IgD-negative memory B cell (primary cell): Measurements from ENCODE around the gene STEAP1. TPM values are rescaled to one million over a fixed set of nuclear protein-coding genes. Genes with fewer than 3 reads are reported as not detected.

Experiments used
- H3K27ac Mint-ChIP-seq, 3 donors: one replicate each; pipeline ENCODE4 v1.8.0; 2020 to 2022; ENCODE audit warnings: mild to moderate bottlenecking in 3 of 3, mixed read lengths in 3 of 3, moderate library complexity in 1 of 3
- H3K27me3 Mint-ChIP-seq: one replicate; pipeline ENCODE4 v1.8.0; 2021; ENCODE audit warnings: mixed read lengths
- H3K36me3 Mint-ChIP-seq: one replicate; pipeline ENCODE4 v1.8.0; 2020; ENCODE audit warnings: mild to moderate bottlenecking, mixed read lengths
- H3K4me1 Mint-ChIP-seq, 3 donors: one replicate each; pipeline ENCODE4 v1.8.0; 2020 to 2022; ENCODE audit warnings: mixed read lengths in 3 of 3, mild to moderate bottlenecking in 1 of 3
- H3K4me3 Mint-ChIP-seq, 4 donors: one replicate each; pipeline ENCODE4 v1.8.0; 2020 to 2022; ENCODE audit warnings: mild to moderate bottlenecking in 4 of 4, mixed read lengths in 4 of 4, moderate library complexity in 3 of 4
- H3K9me3 Mint-ChIP-seq, 3 donors: one replicate each; pipeline ENCODE4 v1.8.0; 2020 to 2021; ENCODE audit warnings: mixed read lengths in 3 of 3, mild to moderate bottlenecking in 1 of 3
- polyA plus RNA-seq: library from polyadenylated mRNA; unstranded; fragments of 300-500 nt; fragmentation: Illumina TruSeq; gene quantifications from one replicate; pipeline ENCODE4 v1.2.3, GENCODE V29; 2021

Gene STEAP1
- polyA plus RNA-seq, 1 donor from 2014 or later: not detected

DNA sequence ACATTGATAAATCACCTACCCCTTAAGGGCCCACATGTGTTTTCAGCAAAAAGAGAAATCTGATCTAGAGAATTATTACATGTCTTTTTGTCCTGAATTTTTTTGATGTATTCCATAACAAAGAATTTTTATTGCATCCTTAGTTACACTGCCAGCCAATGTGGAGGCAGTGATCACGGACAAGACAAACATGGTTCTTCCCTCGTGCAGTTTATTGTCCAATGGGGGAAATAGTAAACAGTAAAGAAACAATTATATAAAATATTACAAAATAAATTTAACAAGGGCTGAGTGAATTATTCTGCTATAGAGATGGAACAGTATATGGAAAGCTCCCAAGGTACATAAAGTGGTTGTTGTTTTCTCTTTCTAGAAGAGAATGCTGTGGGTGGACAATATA, 59.3 kb downstream of the STEAP1 start:
- Mint-ChIP-seq H3K4me1 (peaks cover 0 to 5% (median 0%) of the 10 kb centered on the region in 3 donors), H3K27me3 (peaks cover 14% of the 10 kb centered on the region), H3K36me3 (no peaks in the 10 kb centered on the region), H3K9me3 (no peaks in the 10 kb centered on the region), H3K27ac (no peak overlapping the region), H3K4me3 (no peak overlapping the region)

Other genes starting within 250 kb of the STEAP1 start
- gene STEAP2, start 57.3 kb downstream of the STEAP1 start, polyA plus RNA-seq: not detected
- 0.54 TPM for gene CFAP69, start 90.7 kb downstream of the STEAP1 start, polyA plus RNA-seq
- gene FAM237B, start 166.8 kb downstream of the STEAP1 start, polyA plus RNA-seq: not detected
- 35.7 TPM for gene GTPBP10, start 192.2 kb downstream of the STEAP1 start, polyA plus RNA-seq
- 0.58 TPM for gene CLDN12, start 249.0 kb downstream of the STEAP1 start, polyA plus RNA-seq